Breast epithelium (tissue), 3 donors: Measurements from ENCODE around the gene ZNF638.

ENCODE experiments used
- POLR2A ChIP-seq: fragments of 450-650 bp; IDR thresholded peaks from one replicate; pipeline ENCODE4 v1.6.1; 2016; ENCODE audit warnings: antibody characterized with exemption, mild to moderate bottlenecking, moderate library complexity
- POLR2AphosphoS5 ChIP-seq, 3 donors: sonication (generic); formaldehyde crosslinking; IDR thresholded peaks; one replicate each; pipeline ENCODE4 v1.6.1; 2017; ENCODE audit warnings: antibody characterized with exemption in 3 of 3

GRCh38 chr2:71476495-71476894 lies 144.9 kb downstream of the ZNF638 start:
- TF ChIP-seq POLR2A (no peak), POLR2AphosphoS5 (IDR thresholded peaks at IDR 0.05) (no peak)
